Esophagus (tissue), 2 donors: ENCODE data around the gene KIAA0319L. TPM values are rescaled to one million over a fixed set of nuclear protein-coding genes. Genes with fewer than 3 reads are reported as not detected.

Experiments
- H3K27ac ChIP-seq, 2 donors: one replicate each; pipeline ENCODE4 v1.5.1; 2013; ENCODE audit warnings: low read depth in 2 of 2, mild to moderate bottlenecking in 2 of 2, inconsistent platforms in 1 of 2, low read length in 1 of 2, moderate library complexity in 1 of 2
- H3K27me3 ChIP-seq, 2 donors: one replicate each; pipeline ENCODE4 v1.6.1; 2013; ENCODE audit warnings: low read length in 2 of 2, control low read depth in 1 of 2, mild to moderate bottlenecking in 1 of 2; ENCODE audit not compliant: insufficient read depth in 2 of 2, control insufficient read depth in 1 of 2
- H3K36me3 ChIP-seq, 2 donors: one replicate each; pipeline ENCODE4 v1.6.1; 2013; ENCODE audit warnings: low read length in 1 of 2; ENCODE audit not compliant: control insufficient read depth in 2 of 2, insufficient read depth in 2 of 2
- H3K4me1 ChIP-seq, 2 donors: one replicate each; pipeline ENCODE4 v1.6.1; 2013; ENCODE audit warnings: low read length in 1 of 2; ENCODE audit not compliant: control insufficient read depth in 2 of 2, insufficient read depth in 2 of 2
- H3K4me3 ChIP-seq, 2 donors: one replicate each; pipeline ENCODE4 v1.5.1; 2013; ENCODE audit warnings: low read length in 2 of 2, mild to moderate bottlenecking in 2 of 2, low read depth in 1 of 2, moderate library complexity in 1 of 2
- H3K9me3 ChIP-seq, 2 donors: one replicate each; pipeline ENCODE4 v1.6.1; 2013; ENCODE audit warnings: mild to moderate bottlenecking in 2 of 2, low read depth in 1 of 2, low read length in 1 of 2, moderate library complexity in 1 of 2; ENCODE audit not compliant: control insufficient read depth in 2 of 2, insufficient read depth in 1 of 2
- WGBS, 2 donors: extraction: QIAGEN DNeasy Blood & Tissue Kit; methylation state at CpG; one replicate each; pipeline ENCODE4 v1.1.7; 2013; 5-methylcytosine and 5-hydroxymethylcytosine counted together
- polyA plus RNA-seq, 2 donors: library from polyadenylated mRNA; stranded (reverse); fragments of 200-250 nt; gene quantifications; one replicate each; pipeline ENCODE4 v1.2.3, GENCODE V29; 2013
- donor health status: healthy with polysubstance abuse.
- donor health status: Bipolar disorder and iron deficiency.

Gene KIAA0319L
- polyA plus RNA-seq, 2 donors: 12.8 to 16.7 TPM

- 60 to 70% methylated on average over 46 to 48 of the region's 48 CpGs for WGBS, 2 donors
- peak overlapping the region in 1 of 2 donors; percentile 45 for H3K4me3 ChIP-seq
- no peaks in the 10 kb centered on the region for H3K27me3 ChIP-seq
- H3K4me1 ChIP-seq: peaks cover 11 to 26% of the 10 kb centered on the region in 2 donors
- no peaks in the 10 kb centered on the region for H3K9me3 ChIP-seq
- H3K27ac ChIP-seq: no peak overlapping the region
- H3K36me3 ChIP-seq: no peaks in the 10 kb centered on the region
Measured at GRCh38 chr1:35574125-35574654, 17.0 kb upstream of the KIAA0319L start.

GRCh38 chr1:35573198-35574124 lies 16.3 kb upstream of the KIAA0319L start, which contains the start of gene TFAP2E:
TFAP2E (plus strand) TSS chr1:35573314; CDS start chr1:35573578, 264 bp downstream.
- peak within 1 kb of the TSS; percentile 45 to 52 for H3K4me3 ChIP-seq
- H3K27ac ChIP-seq: no peak within 1 kb of the TSS
- H3K36me3 ChIP-seq: no peaks in the 10 kb centered on the region
- no peaks in the 10 kb centered on the region for H3K9me3 ChIP-seq
- WGBS, 2 donors: 23 to 25% methylated on average over 76 to 95 of the region's 95 CpGs
- no peaks in the 10 kb centered on the region for H3K27me3 ChIP-seq
- peaks cover 11 to 26% of the 10 kb centered on the region in 2 donors for H3K4me1 ChIP-seq

GRCh38 chr1:35572296-35572695 lies 15.1 kb upstream of the KIAA0319L start:
- Histone ChIP-seq H3K27ac (no peak overlapping the region), H3K4me3 (no peak overlapping the region), H3K36me3 (no peaks in the 10 kb centered on the region), H3K4me1 (peaks cover 11 to 24% of the 10 kb centered on the region in 2 donors), H3K27me3 (no peaks in the 10 kb centered on the region), H3K9me3 (no peaks in the 10 kb centered on the region)
- 77 to 79% methylated on average over 2 of the region's 2 CpGs for WGBS, 2 donors

GRCh38 chr1:35571263-35571662 lies 14.1 kb upstream of the KIAA0319L start:
- H3K9me3 ChIP-seq: no peaks in the 10 kb centered on the region
- WGBS, 2 donors: 93 to 94% methylated on average over 8 of the region's 8 CpGs
- H3K36me3 ChIP-seq: peaks cover 0 to 3% of the 10 kb centered on the region in 2 donors
- H3K4me1 ChIP-seq: peaks cover 5 to 20% of the 10 kb centered on the region in 2 donors
- no peak overlapping the region for H3K27ac ChIP-seq
- no peaks in the 10 kb centered on the region for H3K27me3 ChIP-seq
- H3K4me3 ChIP-seq: no peak overlapping the region

- H3K27ac ChIP-seq: no peak overlapping the region
- peaks cover 0 to 3% of the 10 kb centered on the region in 2 donors for H3K36me3 ChIP-seq
- H3K27me3 ChIP-seq: no peaks in the 10 kb centered on the region
- H3K4me1 ChIP-seq: peaks cover 5 to 20% of the 10 kb centered on the region in 2 donors
- H3K9me3 ChIP-seq: no peaks in the 10 kb centered on the region
- 82 to 87% methylated on average over 10 of the region's 10 CpGs for WGBS, 2 donors
- H3K4me3 ChIP-seq: no peak overlapping the region
Measured at GRCh38 chr1:35570589-35571137, 13.5 kb upstream of the KIAA0319L start.

- Histone ChIP-seq H3K27ac (no peak overlapping the region), H3K4me3 (no peak overlapping the region), H3K4me1 (peaks cover 5 to 19% of the 10 kb centered on the region in 2 donors), H3K27me3 (no peaks in the 10 kb centered on the region), H3K9me3 (no peaks in the 10 kb centered on the region), H3K36me3 (peaks cover 0 to 9% of the 10 kb centered on the region in 2 donors)
- 76 to 81% methylated on average over 1 of the region's 1 CpG for WGBS, 2 donors
Measured at GRCh38 chr1:35569936-35570335, 12.7 kb upstream of the KIAA0319L start.

- H3K36me3 ChIP-seq: peaks cover 0 to 13% of the 10 kb centered on the region in 2 donors
- no peak overlapping the region for H3K27ac ChIP-seq
- WGBS, 2 donors: 15% methylated on average over 4 of the region's 4 CpGs
- no peak overlapping the region for H3K4me3 ChIP-seq
- no peaks in the 10 kb centered on the region for H3K27me3 ChIP-seq
- peaks cover 0 to 13% of the 10 kb centered on the region in 2 donors for H3K4me1 ChIP-seq
- H3K9me3 ChIP-seq: no peaks in the 10 kb centered on the region
Measured at GRCh38 chr1:35568975-35569395, 11.8 kb upstream of the KIAA0319L start.

- Histone ChIP-seq H3K27ac (no peak overlapping the region), H3K9me3 (no peaks in the 10 kb centered on the region), H3K4me1 (peaks cover 0 to 9% of the 10 kb centered on the region in 2 donors), H3K4me3 (no peak overlapping the region), H3K36me3 (peaks cover 0 to 13% of the 10 kb centered on the region in 2 donors), H3K27me3 (no peaks in the 10 kb centered on the region)
- WGBS, 2 donors: 78 to 81% methylated on average over 9 of the region's 9 CpGs
Measured at GRCh38 chr1:35567947-35568558, 10.8 kb upstream of the KIAA0319L start.

GRCh38 chr1:35565742-35566133 lies 8.5 kb upstream of the KIAA0319L start:
- no peaks in the 10 kb centered on the region for H3K9me3 ChIP-seq
- no peak overlapping the region for H3K27ac ChIP-seq
- no peak overlapping the region for H3K4me3 ChIP-seq
- 92 to 95% methylated on average over 10 to 11 of the region's 11 CpGs for WGBS, 2 donors
- H3K36me3 ChIP-seq: peaks cover 0 to 16% of the 10 kb centered on the region in 2 donors
- no peaks in the 10 kb centered on the region for H3K27me3 ChIP-seq
- peaks cover 6 to 11% of the 10 kb centered on the region in 2 donors for H3K4me1 ChIP-seq
